GM12878 (cell line): Measurements from ENCODE around the gene CDH18. TPM values are rescaled to one million over a fixed set of nuclear protein-coding genes. Genes with fewer than 3 reads are reported as not detected.

Experiments
- ATAC-seq: fragments of 200-7000 bp; cut with Tn5 transposase; 3 replicates; pipeline ENCODE4 v1.9.1; 2020; ENCODE audit warnings: mild to moderate bottlenecking, moderate library complexity
- BruUV-seq: library from RNA; stranded (reverse); fragments of 400-500 nt; replicated peaks from 2 replicates; lab custom pipeline; 2021; lab: Mats Ljungman, UMichigan
- CTCF ChIA-PET: fragments of 300-600 bp; sonication (Branson Sonifier 250); formaldehyde crosslinking; extraction: SDS; loops from one replicate; lab custom pipeline; 2021; ENCODE audit warnings: inconsistent platforms; lab: Yijun Ruan, JAX
- POLR2A ChIA-PET: fragments of 350-600 bp; formaldehyde crosslinking; extraction: SDS; loops from one replicate; lab custom pipeline; 2021; ENCODE audit warnings: inconsistent platforms; lab: Charles Lee
- RAD21 ChIA-PET: fragments of 300-600 bp; sonication (Branson Sonifier 250); formaldehyde crosslinking; loops from one replicate; lab custom pipeline; 2023; ENCODE audit warnings: antibody characterized with exemption; ENCODE audit not compliant: unreplicated experiment; lab: Charles Lee
- SMC1A ChIA-PET: fragments of 300-600 bp; sonication (Branson Sonifier 250); formaldehyde crosslinking; loops from one replicate; lab custom pipeline; 2023; ENCODE audit not compliant: unreplicated experiment, uncharacterized antibody; lab: Charles Lee
- DNase-seq: peaks from one replicate; pipeline ENCODE4 v3.0.0-alpha.2; 2011; ENCODE audit warnings: low read depth, low spot score
- FAIRE-seq: peaks from 3 replicates; lab custom pipeline; 2011; peaks lifted over from hg19 to GRCh38; lab: Jason Lieb, UNC
- H2AFZ ChIP-seq: 2 replicates; pipeline ENCODE4 v1.6.0; 2011; ENCODE audit warnings: low read depth, low read length, control low read depth; ENCODE audit not compliant: control insufficient read depth
- H3K27ac ChIP-seq: 2 replicates; pipeline ENCODE4 v1.5.1; 2011; ENCODE audit warnings: control low read depth; ENCODE audit not compliant: control insufficient read depth, insufficient read depth
- H3K27me3 ChIP-seq, 2 experiments: replicated peaks in 1 of 2; 2 replicates each; pipeline versions ENCODE4 v1.6.0 to v1.6.1; 2011; ENCODE audit warnings: low read length in 1 of 2; ENCODE audit not compliant: control insufficient read depth in 2 of 2, insufficient read depth in 2 of 2
- H3K36me3 ChIP-seq, 2 experiments: 2 replicates each; pipeline ENCODE4 v1.5.1; 2011; ENCODE audit warnings: low read length in 1 of 2; ENCODE audit not compliant: control insufficient read depth in 2 of 2, insufficient read depth in 2 of 2
- H3K4me1 ChIP-seq: 2 replicates; pipeline ENCODE4 v1.6.1; 2011; ENCODE audit warnings: mild to moderate bottlenecking, low read length, moderate library complexity, mixed read lengths; ENCODE audit not compliant: control insufficient read depth, insufficient read depth
- H3K4me2 ChIP-seq: 2 replicates; pipeline ENCODE4 v1.6.0; 2011; ENCODE audit warnings: control low read depth; ENCODE audit not compliant: control insufficient read depth, insufficient read depth
- H3K4me3 ChIP-seq: fragments of 200-600 bp; sonication (generic); 2 replicates; pipeline ENCODE4 v1.5.1; 2016
- H3K79me2 ChIP-seq: 2 replicates; pipeline ENCODE4 v1.6.0; 2011; ENCODE audit warnings: low read length; ENCODE audit not compliant: control insufficient read depth, insufficient read depth
- H3K9ac ChIP-seq: 2 replicates; pipeline ENCODE4 v1.8.0; 2011; ENCODE audit warnings: low read length, control low read depth, mixed read lengths; ENCODE audit not compliant: control insufficient read depth, insufficient read depth
- H3K9me3 ChIP-seq: replicated peaks from 3 replicates; pipeline ENCODE4 v1.5.1; 2011; ENCODE audit warnings: mild to moderate bottlenecking, low read length; ENCODE audit not compliant: control insufficient read depth, insufficient read depth
- H4K20me1 ChIP-seq: 2 replicates; pipeline ENCODE4 v1.6.0; 2011; ENCODE audit not compliant: control insufficient read depth, insufficient read depth
- ELK1 ChIP-seq: IDR thresholded peaks from 2 replicates; pipeline ENCODE4 v1.6.1; 2012; ENCODE audit warnings: low read depth, low read length, improper control_type of control experiment
- FOXM1 ChIP-seq: IDR thresholded peaks from 2 replicates; pipeline ENCODE4 v1.6.1; 2012; ENCODE audit warnings: low read depth, mild to moderate bottlenecking, inconsistent platforms, low read length, moderate library complexity
- HDGF ChIP-seq: fragments of 450-650 bp; IDR thresholded peaks from 2 replicates; pipeline ENCODE4 v1.6.1; 2016; ENCODE audit warnings: antibody characterized with exemption
- MYB ChIP-seq: fragments of 150-350 bp; IDR thresholded peaks from 2 replicates; pipeline ENCODE4 v1.6.1; 2014; ENCODE audit warnings: mild to moderate bottlenecking, low read depth, low read length, borderline replicate concordance
- NRF1 ChIP-seq: conservative IDR thresholded peaks from 2 replicates; pipeline ENCODE4 v1.6.1; 2011; ENCODE audit warnings: mild to moderate bottlenecking, low read depth, low read length, improper control_type of control experiment
- POU2F2 ChIP-seq: IDR thresholded peaks from 3 replicates; pipeline ENCODE4 v1.6.1; 2011; ENCODE audit warnings: low read depth, mild to moderate bottlenecking, low read length, borderline replicate concordance
- SUPT20H ChIP-seq: IDR thresholded peaks from 2 replicates; pipeline ENCODE4 v1.6.1; 2011; ENCODE audit warnings: low read depth, mild to moderate bottlenecking, low read length, moderate library complexity, borderline replicate concordance; ENCODE audit not compliant: control insufficient read depth
- TBL1XR1 ChIP-seq: IDR thresholded peaks from 2 replicates; pipeline ENCODE4 v1.6.1; 2012; ENCODE audit warnings: low read depth, low read length, improper control_type of control experiment
- TCF3 ChIP-seq: IDR thresholded peaks from 2 replicates; pipeline ENCODE4 v1.6.1; 2012; ENCODE audit warnings: low read depth, mild to moderate bottlenecking, low read length, borderline replicate concordance; ENCODE audit not compliant: insufficient read depth
- ZNF217 ChIP-seq: fragments of 450-650 bp; IDR thresholded peaks from 2 replicates; pipeline ENCODE4 v1.6.1; 2017; ENCODE audit warnings: antibody characterized with exemption, mild to moderate bottlenecking
- ZNF24 ChIP-seq: fragments of 450-650 bp; IDR thresholded peaks from 2 replicates; pipeline ENCODE4 v1.6.1; 2017; ENCODE audit warnings: antibody characterized with exemption, mild to moderate bottlenecking
- WGBS: methylation state at CpG from one replicate; pipeline ENCODE4 v1.1.6; 2016; ENCODE audit warnings: low lambda C conversion rate; ENCODE audit not compliant: insufficient replicate concordance, insufficient coverage; ENCODE audit errors: missing lambda C conversion rate; 5-methylcytosine and 5-hydroxymethylcytosine counted together
- in situ Hi-C: fragments of 300-500 bp; cut with MboI; formaldehyde crosslinking; loops from 9 replicates; pipeline ENCODE4 v1.14.3; 2018; ENCODE audit warnings: mixed read lengths
- intact Hi-C: fragments of 100-400 bp; cut with micrococcal nuclease; formaldehyde crosslinking; loops from one replicate; pipeline ENCODE4 v1.14.2; 2022; ENCODE audit not compliant: unreplicated experiment
- polyA plus RNA-seq, 11 experiments: library from polyadenylated mRNA; depleted of rRNA in 4 of 11; unstranded in 6 of 11; stranded (reverse) in 5 of 11; fragments of >200 nt; fragmentation: Nextera tagmentation in 4 of 11; fragmentation: Illumina TruSeq in 1 of 11; extraction: Ambion mirVana in 4 of 11; extraction: Trizol in 1 of 11; gene quantifications; 1 replicate in 1 of 11; 2 replicates in 10 of 11; pipeline versions ENCODE4 v1.2.1 to v1.2.3, GENCODE V29; 2011 to 2016; ENCODE audit warnings: inconsistent platforms in 2 of 11, missing spikeins in 2 of 11, low read depth in 1 of 11
- total RNA-seq, 4 experiments: library from RNA; depleted of rRNA in 3 of 4; stranded (reverse); fragments of >200 nt in 3 of 4; fragmentation: Illumina TruSeq in 1 of 4; extraction: Trizol in 1 of 4; gene quantifications; 2 replicates each; pipeline versions ENCODE4 v1.2.1 to v1.2.3, GENCODE V29; 2013 to 2021
- TF ChIP-seq, protein P1 (sequence below): fragments of 450-650 bp; IDR thresholded peaks from 2 replicates; pipeline ENCODE4 v1.6.1; 2016; ENCODE audit warnings: mild to moderate bottlenecking, moderate library complexity, borderline replicate concordance
- TF ChIP-seq, protein P2 (sequence below): IDR thresholded peaks from 2 replicates; pipeline ENCODE4 v1.6.1; 2012; ENCODE audit warnings: low read depth, low read length, improper control_type of control experiment

The CDH18 gene
- total and polyA plus RNA-seq, 10 of the 15 experiments (the other 5 are each of a cell fraction or from before 2014, with no cell fraction given), result 0.41 TPM; not detected in 9

DNA sequence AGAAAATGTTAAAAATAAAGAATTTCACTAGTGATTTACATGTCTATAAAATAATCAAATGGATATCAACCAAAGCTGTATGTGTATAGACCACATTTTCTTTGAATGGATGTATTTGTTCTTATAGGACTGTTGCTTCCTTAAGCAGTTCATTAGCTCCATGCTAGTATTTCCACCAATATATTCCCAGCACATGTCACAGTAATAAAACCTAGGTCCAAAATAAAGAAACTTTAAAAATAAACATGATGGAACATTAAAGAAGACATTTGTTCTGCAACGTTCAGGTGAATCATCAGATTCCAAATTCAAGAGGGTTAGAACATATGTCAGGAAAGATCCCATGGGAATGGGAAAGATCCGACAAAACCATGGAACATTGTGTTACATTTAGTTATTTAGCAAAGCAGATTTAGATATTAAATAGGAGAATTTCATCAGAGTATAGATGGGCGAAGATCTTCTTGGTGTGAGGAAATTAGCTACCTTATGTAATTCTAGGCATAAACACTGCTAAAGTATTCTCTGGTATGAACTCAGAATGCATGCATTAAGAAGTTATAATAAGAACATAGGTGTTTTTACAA, 490.7 kb downstream of the CDH18 start (continued):
- TF ChIP-seq, protein P1, sequence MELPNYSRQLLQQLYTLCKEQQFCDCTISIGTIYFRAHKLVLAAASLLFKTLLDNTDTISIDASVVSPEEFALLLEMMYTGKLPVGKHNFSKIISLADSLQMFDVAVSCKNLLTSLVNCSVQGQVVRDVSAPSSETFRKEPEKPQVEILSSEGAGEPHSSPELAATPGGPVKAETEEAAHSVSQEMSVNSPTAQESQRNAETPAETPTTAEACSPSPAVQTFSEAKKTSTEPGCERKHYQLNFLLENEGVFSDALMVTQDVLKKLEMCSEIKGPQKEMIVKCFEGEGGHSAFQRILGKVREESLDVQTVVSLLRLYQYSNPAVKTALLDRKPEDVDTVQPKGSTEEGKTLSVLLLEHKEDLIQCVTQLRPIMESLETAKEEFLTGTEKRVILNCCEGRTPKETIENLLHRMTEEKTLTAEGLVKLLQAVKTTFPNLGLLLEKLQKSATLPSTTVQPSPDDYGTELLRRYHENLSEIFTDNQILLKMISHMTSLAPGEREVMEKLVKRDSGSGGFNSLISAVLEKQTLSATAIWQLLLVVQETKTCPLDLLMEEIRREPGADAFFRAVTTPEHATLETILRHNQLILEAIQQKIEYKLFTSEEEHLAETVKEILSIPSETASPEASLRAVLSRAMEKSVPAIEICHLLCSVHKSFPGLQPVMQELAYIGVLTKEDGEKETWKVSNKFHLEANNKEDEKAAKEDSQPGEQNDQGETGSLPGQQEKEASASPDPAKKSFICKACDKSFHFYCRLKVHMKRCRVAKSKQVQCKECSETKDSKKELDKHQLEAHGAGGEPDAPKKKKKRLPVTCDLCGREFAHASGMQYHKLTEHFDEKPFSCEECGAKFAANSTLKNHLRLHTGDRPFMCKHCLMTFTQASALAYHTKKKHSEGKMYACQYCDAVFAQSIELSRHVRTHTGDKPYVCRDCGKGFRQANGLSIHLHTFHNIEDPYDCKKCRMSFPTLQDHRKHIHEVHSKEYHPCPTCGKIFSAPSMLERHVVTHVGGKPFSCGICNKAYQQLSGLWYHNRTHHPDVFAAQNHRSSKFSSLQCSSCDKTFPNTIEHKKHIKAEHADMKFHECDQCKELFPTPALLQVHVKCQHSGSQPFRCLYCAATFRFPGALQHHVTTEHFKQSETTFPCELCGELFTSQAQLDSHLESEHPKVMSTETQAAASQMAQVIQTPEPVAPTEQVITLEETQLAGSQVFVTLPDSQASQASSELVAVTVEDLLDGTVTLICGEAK, result no peak
- TF ChIP-seq TCF3, result no peak

GRCh38 chr5:19496056-19496455, 491.9 kb downstream of the CDH18 start:
- ChIA-PET POLR2A (no interaction called here), CTCF (interaction anchor here (0.7 kb wide), 1 partner anchor 1102 kb away, joined by 3 read pairs; no protein-coding TSS in a partner anchor), SMC1A (no interaction called here), RAD21 (no interaction called here)
- Histone ChIP-seq H3K27me3 (no peaks in the 10 kb centered on the region), H3K4me3 (no peak overlapping the region), H3K9ac (no peak overlapping the region), H3K27ac (no peak overlapping the region), H4K20me1 (no peaks in the 10 kb centered on the region), H3K36me3 (no peaks in the 10 kb centered on the region), H3K4me2 (no peak overlapping the region), H3K4me1 (no peaks in the 10 kb centered on the region), H3K79me2 (no peaks in the 10 kb centered on the region), H3K9me3 (no peaks in the 10 kb centered on the region), H2AFZ (no peak overlapping the region)
- ATAC-seq (no peak; the same call in 2 of the 3 replicates), DNase-seq (no peak), FAIRE-seq (no peak)
- 66% methylated on average over 2 of the region's 2 CpGs for WGBS
- intact Hi-C loops (no loop called here), in situ Hi-C loops (no loop called here)
- BruUV-seq, result no TSS peak
- TF ChIP-seq MYB (no peak), ZNF217 (no peak), TBL1XR1 (no peak), SUPT20H (no peak), HDGF (no peak), POU2F2 (no peak), ELK1 (no peak), FOXM1 (no peak), ZNF24 (no peak), NRF1 (no peak)
- TF ChIP-seq, protein P2, sequence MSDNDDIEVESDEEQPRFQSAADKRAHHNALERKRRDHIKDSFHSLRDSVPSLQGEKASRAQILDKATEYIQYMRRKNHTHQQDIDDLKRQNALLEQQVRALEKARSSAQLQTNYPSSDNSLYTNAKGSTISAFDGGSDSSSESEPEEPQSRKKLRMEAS, result no peak
